Measurements from ENCODE around the gene DRC7. TPM values are rescaled to one million over a fixed set of nuclear protein-coding genes. Genes with fewer than 3 reads are reported as not detected.
A peak's percentile ranks its signal among the peaks of the same experiment; 100 is the strongest.

The DRC7 gene, protein sequence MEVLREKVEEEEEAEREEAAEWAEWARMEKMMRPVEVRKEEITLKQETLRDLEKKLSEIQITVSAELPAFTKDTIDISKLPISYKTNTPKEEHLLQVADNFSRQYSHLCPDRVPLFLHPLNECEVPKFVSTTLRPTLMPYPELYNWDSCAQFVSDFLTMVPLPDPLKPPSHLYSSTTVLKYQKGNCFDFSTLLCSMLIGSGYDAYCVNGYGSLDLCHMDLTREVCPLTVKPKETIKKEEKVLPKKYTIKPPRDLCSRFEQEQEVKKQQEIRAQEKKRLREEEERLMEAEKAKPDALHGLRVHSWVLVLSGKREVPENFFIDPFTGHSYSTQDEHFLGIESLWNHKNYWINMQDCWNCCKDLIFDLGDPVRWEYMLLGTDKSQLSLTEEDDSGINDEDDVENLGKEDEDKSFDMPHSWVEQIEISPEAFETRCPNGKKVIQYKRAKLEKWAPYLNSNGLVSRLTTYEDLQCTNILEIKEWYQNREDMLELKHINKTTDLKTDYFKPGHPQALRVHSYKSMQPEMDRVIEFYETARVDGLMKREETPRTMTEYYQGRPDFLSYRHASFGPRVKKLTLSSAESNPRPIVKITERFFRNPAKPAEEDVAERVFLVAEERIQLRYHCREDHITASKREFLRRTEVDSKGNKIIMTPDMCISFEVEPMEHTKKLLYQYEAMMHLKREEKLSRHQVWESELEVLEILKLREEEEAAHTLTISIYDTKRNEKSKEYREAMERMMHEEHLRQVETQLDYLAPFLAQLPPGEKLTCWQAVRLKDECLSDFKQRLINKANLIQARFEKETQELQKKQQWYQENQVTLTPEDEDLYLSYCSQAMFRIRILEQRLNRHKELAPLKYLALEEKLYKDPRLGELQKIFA
- polyA plus RNA-seq (2012; rRNA removed), result 0.58 and 0.94 TPM in 2 replicates
- 0.60 and 0.84 TPM in 2 replicates for polyA plus RNA-seq (2012; cell fraction: cytosol; rRNA removed)
- polyA plus RNA-seq (2012; cell fraction: nucleus; rRNA removed), result 1.2 and 2.2 TPM in 2 replicates

DNA sequence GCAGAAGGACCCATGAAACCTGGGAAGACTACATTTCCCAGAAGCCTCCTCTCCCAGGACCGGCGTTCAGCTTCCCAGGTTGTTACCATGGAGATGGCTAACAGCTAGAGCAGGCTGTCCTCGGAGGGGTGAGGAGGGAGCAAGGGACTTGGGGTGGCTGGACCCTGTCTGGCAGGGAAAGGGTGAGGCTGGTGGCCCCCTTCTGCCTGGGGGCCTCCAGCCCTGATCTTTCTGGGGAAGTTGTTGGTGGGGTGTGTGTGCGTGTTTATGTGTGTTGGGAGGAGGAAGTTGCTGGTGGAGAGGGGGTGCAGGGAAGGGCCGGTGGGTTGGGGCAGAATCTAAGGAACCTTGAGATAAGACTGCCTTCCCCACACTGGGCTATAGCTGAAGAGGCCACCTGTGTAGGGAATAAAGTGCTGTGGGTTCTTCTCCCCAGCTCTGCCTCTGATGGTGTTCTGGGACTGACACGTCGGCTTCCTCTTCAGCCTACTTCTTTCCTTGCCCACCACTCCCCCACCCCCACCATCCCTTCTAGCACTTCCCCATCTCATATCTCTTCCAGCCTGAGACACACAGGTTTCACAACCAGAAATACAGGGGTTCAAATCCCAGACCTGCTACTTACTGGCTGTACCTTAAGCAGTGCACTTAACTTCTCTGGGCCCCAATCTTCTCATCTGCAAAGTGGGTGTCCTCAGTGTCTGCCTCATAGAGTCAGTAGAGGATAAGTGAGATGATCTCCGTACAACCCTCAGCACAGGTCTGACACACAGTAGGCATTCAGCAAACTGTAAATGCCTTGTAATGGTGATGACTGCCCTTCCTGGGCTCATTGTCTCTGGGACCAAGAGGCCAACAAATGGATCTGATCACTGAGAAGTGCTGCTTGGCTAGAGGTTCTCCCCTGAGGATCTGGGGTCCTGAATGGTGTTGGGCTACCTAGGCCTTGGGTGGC is at the start of gene DRC7:
Gene DRC7, plus strand, starts transcription at position 82 of the 955 bp plus-strand sequence. CDS start 3,144 bp downstream, outside the sequence.
- ChIA-PET POLR2A (no interaction called here), CTCF (interaction anchor here (0.5 to 1.0 kb wide), 4 partner anchors 24 to 175 kb away, joined by 3 read pairs; no protein-coding TSS in a partner anchor)
- H3K4me3 ChIP-seq (ENCODE audit: low read depth in 2 of 2, low read length in 1 of 2), result peak within 1 kb of the TSS in 1 of 2 experiments; percentile 44; a peak in 2 of 4 replicates
- no peaks in the 10 kb centered on the region; the same call in 1 of the 2 replicates for H3K27me3 ChIP-seq (ENCODE audit: insufficient read depth)
- H3K27ac ChIP-seq (ENCODE audit: low read depth in 2 of 2, low read length in 1 of 2), result no peak within 1 kb of the TSS
- H3F3A ChIP-seq (replicated peaks; ENCODE audit: insufficient read depth), result no peaks in the 10 kb centered on the region
- H2AFZ ChIP-seq (ENCODE audit: low read depth), result no peak within 1 kb of the TSS
- no peaks in the 10 kb centered on the region for H3K9me2 ChIP-seq
- no peaks in the 10 kb centered on the region for H3K79me2 ChIP-seq (ENCODE audit: insufficient read depth)
- no peaks in the 10 kb centered on the region for H3K9me3 ChIP-seq
- H3K36me3 ChIP-seq (replicated peaks in 1 of 2; ENCODE audit: control insufficient read depth in 1 of 2, insufficient read depth in 2 of 2, low read length in 1 of 2), result no peaks in the 10 kb centered on the region
- no peak within 1 kb of the TSS for H3K9ac ChIP-seq
- no peak within 1 kb of the TSS for H3K4me2 ChIP-seq
- TF ChIP-seq, protein P1, sequence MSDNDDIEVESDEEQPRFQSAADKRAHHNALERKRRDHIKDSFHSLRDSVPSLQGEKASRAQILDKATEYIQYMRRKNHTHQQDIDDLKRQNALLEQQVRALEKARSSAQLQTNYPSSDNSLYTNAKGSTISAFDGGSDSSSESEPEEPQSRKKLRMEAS (IDR thresholded peaks at IDR 0.05; ENCODE audit: low read depth), result no peak
- no peak for TF ChIP-seq RFX5 (IDR thresholded peaks at IDR 0.05; ENCODE audit: low read length)
- TF ChIP-seq, protein P2, sequence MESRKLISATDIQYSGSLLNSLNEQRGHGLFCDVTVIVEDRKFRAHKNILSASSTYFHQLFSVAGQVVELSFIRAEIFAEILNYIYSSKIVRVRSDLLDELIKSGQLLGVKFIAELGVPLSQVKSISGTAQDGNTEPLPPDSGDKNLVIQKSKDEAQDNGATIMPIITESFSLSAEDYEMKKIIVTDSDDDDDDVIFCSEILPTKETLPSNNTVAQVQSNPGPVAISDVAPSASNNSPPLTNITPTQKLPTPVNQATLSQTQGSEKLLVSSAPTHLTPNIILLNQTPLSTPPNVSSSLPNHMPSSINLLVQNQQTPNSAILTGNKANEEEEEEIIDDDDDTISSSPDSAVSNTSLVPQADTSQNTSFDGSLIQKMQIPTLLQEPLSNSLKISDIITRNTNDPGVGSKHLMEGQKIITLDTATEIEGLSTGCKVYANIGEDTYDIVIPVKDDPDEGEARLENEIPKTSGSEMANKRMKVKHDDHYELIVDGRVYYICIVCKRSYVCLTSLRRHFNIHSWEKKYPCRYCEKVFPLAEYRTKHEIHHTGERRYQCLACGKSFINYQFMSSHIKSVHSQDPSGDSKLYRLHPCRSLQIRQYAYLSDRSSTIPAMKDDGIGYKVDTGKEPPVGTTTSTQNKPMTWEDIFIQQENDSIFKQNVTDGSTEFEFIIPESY (IDR thresholded peaks at IDR 0.05; ENCODE audit: borderline replicate concordance, low read depth), result no peak
- no peak for TF ChIP-seq EZH2phosphoT487 (IDR thresholded peaks at IDR 0.05; ENCODE audit: borderline replicate concordance, low read depth)
- no peak for TF ChIP-seq RAD21 (IDR thresholded peaks at IDR 0.05; ENCODE audit: low read length)
- TF ChIP-seq YY1 (IDR thresholded peaks at IDR 0.05; ENCODE audit: low read depth), result no peak
- TF ChIP-seq, protein P3, sequence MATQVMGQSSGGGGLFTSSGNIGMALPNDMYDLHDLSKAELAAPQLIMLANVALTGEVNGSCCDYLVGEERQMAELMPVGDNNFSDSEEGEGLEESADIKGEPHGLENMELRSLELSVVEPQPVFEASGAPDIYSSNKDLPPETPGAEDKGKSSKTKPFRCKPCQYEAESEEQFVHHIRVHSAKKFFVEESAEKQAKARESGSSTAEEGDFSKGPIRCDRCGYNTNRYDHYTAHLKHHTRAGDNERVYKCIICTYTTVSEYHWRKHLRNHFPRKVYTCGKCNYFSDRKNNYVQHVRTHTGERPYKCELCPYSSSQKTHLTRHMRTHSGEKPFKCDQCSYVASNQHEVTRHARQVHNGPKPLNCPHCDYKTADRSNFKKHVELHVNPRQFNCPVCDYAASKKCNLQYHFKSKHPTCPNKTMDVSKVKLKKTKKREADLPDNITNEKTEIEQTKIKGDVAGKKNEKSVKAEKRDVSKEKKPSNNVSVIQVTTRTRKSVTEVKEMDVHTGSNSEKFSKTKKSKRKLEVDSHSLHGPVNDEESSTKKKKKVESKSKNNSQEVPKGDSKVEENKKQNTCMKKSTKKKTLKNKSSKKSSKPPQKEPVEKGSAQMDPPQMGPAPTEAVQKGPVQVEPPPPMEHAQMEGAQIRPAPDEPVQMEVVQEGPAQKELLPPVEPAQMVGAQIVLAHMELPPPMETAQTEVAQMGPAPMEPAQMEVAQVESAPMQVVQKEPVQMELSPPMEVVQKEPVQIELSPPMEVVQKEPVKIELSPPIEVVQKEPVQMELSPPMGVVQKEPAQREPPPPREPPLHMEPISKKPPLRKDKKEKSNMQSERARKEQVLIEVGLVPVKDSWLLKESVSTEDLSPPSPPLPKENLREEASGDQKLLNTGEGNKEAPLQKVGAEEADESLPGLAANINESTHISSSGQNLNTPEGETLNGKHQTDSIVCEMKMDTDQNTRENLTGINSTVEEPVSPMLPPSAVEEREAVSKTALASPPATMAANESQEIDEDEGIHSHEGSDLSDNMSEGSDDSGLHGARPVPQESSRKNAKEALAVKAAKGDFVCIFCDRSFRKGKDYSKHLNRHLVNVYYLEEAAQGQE (IDR thresholded peaks at IDR 0.05; ENCODE audit: low read depth, low read length), result no peak
- no peak for TF ChIP-seq PBX3 (IDR thresholded peaks at IDR 0.05)
- no peak for TF ChIP-seq TAF1 (IDR thresholded peaks at IDR 0.05; ENCODE audit: borderline replicate concordance, low read depth, low read length)
- no peak for TF ChIP-seq NRF1 (IDR thresholded peaks at IDR 0.05; ENCODE audit: low read depth, low read length)
- no peak for TF ChIP-seq POLR2AphosphoS5 (IDR thresholded peaks at IDR 0.05; ENCODE audit: low read depth, low read length)
- peak; percentile 69 for TF ChIP-seq CHD2 (IDR thresholded peaks at IDR 0.05; ENCODE audit: low read length, partially characterized antibody)
- peak; percentile 78 for TF ChIP-seq GABPA (IDR thresholded peaks at IDR 0.05; ENCODE audit: low read depth)
- no peak for TF ChIP-seq RCOR1 (IDR thresholded peaks at IDR 0.05; ENCODE audit: low read length)
- no peak for TF ChIP-seq FOXM1 (IDR thresholded peaks at IDR 0.05; ENCODE audit: low read depth)
- no peak for TF ChIP-seq NFIC (IDR thresholded peaks at IDR 0.05; ENCODE audit: borderline replicate concordance)
- no peaks in the 10 kb centered on the region for H4K20me1 ChIP-seq (ENCODE audit: insufficient read depth)
- peak; percentile 90 for DNase-seq
- H3K4me1 ChIP-seq (ENCODE audit: control insufficient read depth in 1 of 2, insufficient read depth in 2 of 2, low read depth in 1 of 2, low read length in 1 of 2), result peaks cover 0 to 6% of the 10 kb centered on the region in 2 experiments; a peak in 1 of 4 replicates
- WGBS (ENCODE audit: low lambda C conversion rate), result 38% methylated on average over 7 of the region's 8 CpGs
